Dendritic cell treated with granulocyte-macrophage colony-stimulating factor and Interleukin-4, amounts not matched to agents 40 ng/mL and 50 ng/mL, for 4 days (primary cell): Measurements from ENCODE around the gene SCYL1.
A peak's percentile ranks its signal among the peaks of the same experiment; 100 is the strongest.

Experiments used
- H3K27ac Mint-ChIP-seq: one replicate; pipeline ENCODE4 v1.8.0; 2022; ENCODE audit warnings: mild to moderate bottlenecking, mixed read lengths
- H3K27me3 Mint-ChIP-seq: one replicate; pipeline ENCODE4 v1.8.0; 2022; ENCODE audit warnings: mild to moderate bottlenecking, mixed read lengths
- H3K36me3 Mint-ChIP-seq: one replicate; pipeline ENCODE4 v1.8.0; 2022; ENCODE audit warnings: low read depth, mixed read lengths
- H3K4me1 Mint-ChIP-seq: one replicate; pipeline ENCODE4 v1.8.0; 2022; ENCODE audit warnings: low read depth, mixed read lengths
- H3K4me3 Mint-ChIP-seq: one replicate; pipeline ENCODE4 v1.8.0; 2022; ENCODE audit warnings: mild to moderate bottlenecking, moderate library complexity, mixed read lengths
- H3K9me3 Mint-ChIP-seq: one replicate; pipeline ENCODE4 v1.8.0; 2022; ENCODE audit warnings: mixed read lengths
- intact Hi-C: fragments of 100-400 bp; cut with micrococcal nuclease; formaldehyde crosslinking; loops from one replicate; pipeline ENCODE4 v1.15.0; 2022

SCYL1 gene

GRCh38 chr11:65541093-65541982 is 16.5 kb downstream of the SCYL1 start:
- intact Hi-C loops, result no loop called here
- H3K27ac Mint-ChIP-seq, result peak overlapping the region; percentile 89
- peaks cover 12% of the 10 kb centered on the region for H3K27me3 Mint-ChIP-seq
- H3K36me3 Mint-ChIP-seq, result peaks cover 31% of the 10 kb centered on the region
- no peaks in the 10 kb centered on the region for H3K9me3 Mint-ChIP-seq
- H3K4me1 Mint-ChIP-seq, result peaks cover 63% of the 10 kb centered on the region
- peak overlapping the region; percentile 75 for H3K4me3 Mint-ChIP-seq

- no peak overlapping the region for H3K27ac Mint-ChIP-seq
- intact Hi-C loops, result no loop called here
Observed at GRCh38 chr11:65542738-65543390, 18.0 kb downstream of the SCYL1 start.

GRCh38 chr11:65545853-65546216 is 21.0 kb downstream of the SCYL1 start:
- Mint-ChIP-seq H3K9me3 (no peaks in the 10 kb centered on the region), H3K36me3 (no peaks in the 10 kb centered on the region), H3K4me1 (peaks cover 72% of the 10 kb centered on the region), H3K4me3 (peak overlapping the region; percentile 65), H3K27ac (peak overlapping the region; percentile 38), H3K27me3 (peaks cover 23% of the 10 kb centered on the region)
- intact Hi-C loops, result loop anchor here (2.0 kb wide), 1 partner anchor 23 kb away; no protein-coding TSS in a partner anchor

More at GRCh38 chr11:65542738-65543390, 18.0 kb downstream of the SCYL1 start:
- peaks cover 16% of the 10 kb centered on the region for H3K27me3 Mint-ChIP-seq
- no peaks in the 10 kb centered on the region for H3K9me3 Mint-ChIP-seq
- peaks cover 16% of the 10 kb centered on the region for H3K36me3 Mint-ChIP-seq
- H3K4me1 Mint-ChIP-seq, result peaks cover 63% of the 10 kb centered on the region
- H3K4me3 Mint-ChIP-seq, result no peak overlapping the region

GRCh38 chr11:65546217-65546958 is 21.5 kb downstream of the SCYL1 start:
- H3K4me1 Mint-ChIP-seq, result peaks cover 73% of the 10 kb centered on the region
- peak overlapping the region; percentile 65 for H3K4me3 Mint-ChIP-seq
- intact Hi-C loops, result loop anchor here (2.0 kb wide), 1 partner anchor 22 kb away; no protein-coding TSS in a partner anchor
- H3K27ac Mint-ChIP-seq, result peak overlapping the region; percentile 38
- H3K9me3 Mint-ChIP-seq, result no peaks in the 10 kb centered on the region
- no peaks in the 10 kb centered on the region for H3K36me3 Mint-ChIP-seq
- H3K27me3 Mint-ChIP-seq, result peaks cover 23% of the 10 kb centered on the region

- intact Hi-C loops, result loop anchor here (2.0 kb wide), 1 partner anchor 21 kb away; no protein-coding TSS in a partner anchor
- no peaks in the 10 kb centered on the region for H3K9me3 Mint-ChIP-seq
- H3K27me3 Mint-ChIP-seq, result peaks cover 25% of the 10 kb centered on the region
- H3K27ac Mint-ChIP-seq, result peak overlapping the region; percentile 48
- H3K36me3 Mint-ChIP-seq, result no peaks in the 10 kb centered on the region
- H3K4me3 Mint-ChIP-seq, result no peak overlapping the region
- peaks cover 74% of the 10 kb centered on the region for H3K4me1 Mint-ChIP-seq
Observed at GRCh38 chr11:65547446-65548125, 22.7 kb downstream of the SCYL1 start.

GRCh38 chr11:65548395-65548794 is 23.5 kb downstream of the SCYL1 start:
- H3K27me3 Mint-ChIP-seq, result peaks cover 25% of the 10 kb centered on the region
- H3K36me3 Mint-ChIP-seq, result no peaks in the 10 kb centered on the region
- intact Hi-C loops, result no loop called here
- H3K4me1 Mint-ChIP-seq, result peaks cover 77% of the 10 kb centered on the region
- peak overlapping the region; percentile 48 for H3K27ac Mint-ChIP-seq
- H3K9me3 Mint-ChIP-seq, result no peaks in the 10 kb centered on the region
- H3K4me3 Mint-ChIP-seq, result no peak overlapping the region

- Mint-ChIP-seq H3K4me1 (peaks cover 73% of the 10 kb centered on the region), H3K9me3 (no peaks in the 10 kb centered on the region), H3K36me3 (no peaks in the 10 kb centered on the region), H3K27ac (no peak overlapping the region), H3K4me3 (no peak overlapping the region), H3K27me3 (peaks cover 25% of the 10 kb centered on the region)
- intact Hi-C loops, result no loop called here
Observed at GRCh38 chr11:65549096-65549495, 24.2 kb downstream of the SCYL1 start.

- intact Hi-C loops, result no loop called here
- H3K9me3 Mint-ChIP-seq, result no peaks in the 10 kb centered on the region
- H3K27me3 Mint-ChIP-seq, result peaks cover 31% of the 10 kb centered on the region
- H3K4me3 Mint-ChIP-seq, result no peak overlapping the region
- peaks cover 75% of the 10 kb centered on the region for H3K4me1 Mint-ChIP-seq
- H3K36me3 Mint-ChIP-seq, result no peaks in the 10 kb centered on the region
- H3K27ac Mint-ChIP-seq, result peak overlapping the region; percentile 2
Observed at GRCh38 chr11:65551572-65552387, 26.9 kb downstream of the SCYL1 start.

GRCh38 chr11:65552388-65552951 is 27.6 kb downstream of the SCYL1 start:
- intact Hi-C loops, result no loop called here

GRCh38 chr11:65553301-65554001 is 28.6 kb downstream of the SCYL1 start:
- Mint-ChIP-seq H3K36me3 (no peaks in the 10 kb centered on the region), H3K4me3 (no peak overlapping the region)

More at GRCh38 chr11:65552388-65552951, 27.6 kb downstream of the SCYL1 start:
- peaks cover 77% of the 10 kb centered on the region for H3K4me1 Mint-ChIP-seq
- no peak overlapping the region for H3K4me3 Mint-ChIP-seq
- no peaks in the 10 kb centered on the region for H3K9me3 Mint-ChIP-seq
- no peak overlapping the region for H3K27ac Mint-ChIP-seq
- peaks cover 35% of the 10 kb centered on the region for H3K27me3 Mint-ChIP-seq
- no peaks in the 10 kb centered on the region for H3K36me3 Mint-ChIP-seq

GRCh38 chr11:65554057-65554818 is 29.4 kb downstream of the SCYL1 start:
- Mint-ChIP-seq H3K4me1 (peaks cover 62% of the 10 kb centered on the region), H3K36me3 (no peaks in the 10 kb centered on the region), H3K9me3 (no peaks in the 10 kb centered on the region), H3K4me3 (no peak overlapping the region), H3K27me3 (peaks cover 37% of the 10 kb centered on the region), H3K27ac (peak overlapping the region; percentile 39)
- intact Hi-C loops, result no loop called here

More at GRCh38 chr11:65553301-65554001, 28.6 kb downstream of the SCYL1 start:
- H3K9me3 Mint-ChIP-seq, result no peaks in the 10 kb centered on the region
- H3K27ac Mint-ChIP-seq, result no peak overlapping the region
- intact Hi-C loops, result no loop called here
- H3K27me3 Mint-ChIP-seq, result peaks cover 33% of the 10 kb centered on the region
- H3K4me1 Mint-ChIP-seq, result peaks cover 67% of the 10 kb centered on the region
